Islet precursor cell (in vitro differentiated cells): ENCODE measurements around the gene FAM98B.
"Not testable (repeated sequence)": the region's sequence is repeated elsewhere in the genome, so short reads cannot be mapped to it uniquely, and the experiment has no call there.

Experiments used
- DNase-seq: peaks from one replicate; pipeline ENCODE4 v3.0.0-alpha.2; 2018

FAM98B gene

GRCh38 chr15:38453971-38454695, at the start of gene FAM98B:
Gene FAM98B (plus strand): TSS chr15:38454127. CDS start chr15:38454162, 35 bp downstream.
- DNase-seq: peak; percentile 95

- DNase-seq: no peak
Measured at GRCh38 chr15:38406436-38406835, 47.5 kb upstream of the FAM98B start.

- DNase-seq: no peak
Measured at GRCh38 chr15:38408576-38408975, 45.4 kb upstream of the FAM98B start.

- DNase-seq: no peak
Measured at GRCh38 chr15:38411902-38412301, 42.0 kb upstream of the FAM98B start.

GRCh38 chr15:38412466-38412865, 41.5 kb upstream of the FAM98B start:
- DNase-seq: no peak

- peak; percentile 80 for DNase-seq
Measured at GRCh38 chr15:38414357-38414756, 39.6 kb upstream of the FAM98B start.

GRCh38 chr15:38421069-38421690, 32.7 kb upstream of the FAM98B start:
- DNase-seq: peak; percentile 61

GRCh38 chr15:38424101-38424552, 29.8 kb upstream of the FAM98B start:
- DNase-seq: no peak

- DNase-seq: no peak
Measured at GRCh38 chr15:38425269-38425668, 28.7 kb upstream of the FAM98B start.

- DNase-seq: no peak
Measured at GRCh38 chr15:38427380-38427779, 26.5 kb upstream of the FAM98B start.

- no peak for DNase-seq
Measured at GRCh38 chr15:38430106-38430760, 23.7 kb upstream of the FAM98B start.

- no peak for DNase-seq
Measured at GRCh38 chr15:38436993-38437392, 16.9 kb upstream of the FAM98B start.

GRCh38 chr15:38437603-38438002, 16.3 kb upstream of the FAM98B start:
- not testable (repeated sequence) for DNase-seq

GRCh38 chr15:38438031-38438986, 15.6 kb upstream of the FAM98B start:
- no peak for DNase-seq

GRCh38 chr15:38440353-38441129, 13.4 kb upstream of the FAM98B start:
- peak; percentile 91 for DNase-seq

- no peak for DNase-seq
Measured at GRCh38 chr15:38441130-38441519, 12.8 kb upstream of the FAM98B start.

- DNase-seq: no peak
Measured at GRCh38 chr15:38454696-38455090, 766 bp downstream of the FAM98B start.

GRCh38 chr15:38455092-38455491, 1.2 kb downstream of the FAM98B start:
- no peak for DNase-seq

GRCh38 chr15:38458646-38459045, 4.7 kb downstream of the FAM98B start:
- DNase-seq: no peak

GRCh38 chr15:38459480-38459879, 5.6 kb downstream of the FAM98B start:
- no peak for DNase-seq

GRCh38 chr15:38460543-38460942, 6.6 kb downstream of the FAM98B start:
- DNase-seq: no peak
